Left colon (tissue), 2 donors: ENCODE data around the gene MRAP. TPM values are rescaled to one million over a fixed set of nuclear protein-coding genes. Genes with fewer than 3 reads are reported as not detected.
"Not testable (repeated sequence)": the region's sequence is repeated elsewhere in the genome, so short reads cannot be mapped to it uniquely, and the experiment has no call there.

Experiments used
- ATAC-seq: fragments of 200-7000 bp; cut with Tn5 transposase; one replicate; pipeline ENCODE4 v1.9.1; 2020; ENCODE audit warnings: mild to moderate bottlenecking, moderate library complexity
- DNase-seq, 2 donors: peaks; one replicate each; pipeline ENCODE4 v3.0.0-alpha.2; 2020
- intact Hi-C, 2 donors: fragments of 100-400 bp; cut with DNase I in 1 of 2; cut with micrococcal nuclease in 1 of 2; formaldehyde crosslinking; loops; one replicate each; pipeline versions ENCODE4 v1.11.2 to v1.14.0; 2022; cut with DNase I, micrococcal nuclease
- long read RNA-seq: library from polyadenylated mRNA; unstranded; transcript quantifications from one replicate; pipeline ENCODE4 v2.0.0, GENCODE V29; 2021
- total RNA-seq, 2 donors: library from RNA; stranded (reverse); fragmentation: NEBNext Ultra II Directional; extraction: Animal tissue kit (Norgen Biotek cat#: 25700); gene quantifications; one replicate each; pipeline ENCODE4 v1.2.1, GENCODE V29; 2021
- donor health status: DM: no; HTN: no; CAD: no.
- donor health status: DM: yes; HTN: yes; CAD: no.

The MRAP gene
- not detected for total RNA-seq
- long read RNA-seq, result 0 reads

DNA sequence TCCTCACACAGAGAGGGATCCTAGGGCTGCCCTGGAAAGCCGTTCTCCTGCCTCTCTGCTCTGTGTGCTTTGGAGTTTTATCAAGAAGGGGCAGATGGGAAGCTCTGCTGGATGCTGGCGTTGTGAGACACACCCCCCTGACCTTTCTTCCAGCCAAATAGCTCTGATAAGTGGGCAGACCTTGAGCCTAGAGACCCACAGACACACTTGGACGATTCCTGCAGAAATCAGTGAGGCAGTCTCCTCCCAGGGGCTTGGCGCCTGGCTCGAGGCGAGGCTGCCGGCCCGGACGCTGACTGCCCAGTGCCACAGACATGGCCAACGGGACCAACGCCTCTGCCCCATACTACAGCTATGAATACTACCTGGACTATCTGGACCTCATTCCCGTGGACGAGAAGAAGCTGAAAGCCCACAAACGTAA lies at the start of gene MRAP:
TSS of gene MRAP (plus strand) at position 198 of the 424 bp plus-strand sequence. CDS start at position 315, 117 bp downstream.
- DNase-seq (no peak), ATAC-seq (no peak)
- intact Hi-C loops, result no loop called here

DNA sequence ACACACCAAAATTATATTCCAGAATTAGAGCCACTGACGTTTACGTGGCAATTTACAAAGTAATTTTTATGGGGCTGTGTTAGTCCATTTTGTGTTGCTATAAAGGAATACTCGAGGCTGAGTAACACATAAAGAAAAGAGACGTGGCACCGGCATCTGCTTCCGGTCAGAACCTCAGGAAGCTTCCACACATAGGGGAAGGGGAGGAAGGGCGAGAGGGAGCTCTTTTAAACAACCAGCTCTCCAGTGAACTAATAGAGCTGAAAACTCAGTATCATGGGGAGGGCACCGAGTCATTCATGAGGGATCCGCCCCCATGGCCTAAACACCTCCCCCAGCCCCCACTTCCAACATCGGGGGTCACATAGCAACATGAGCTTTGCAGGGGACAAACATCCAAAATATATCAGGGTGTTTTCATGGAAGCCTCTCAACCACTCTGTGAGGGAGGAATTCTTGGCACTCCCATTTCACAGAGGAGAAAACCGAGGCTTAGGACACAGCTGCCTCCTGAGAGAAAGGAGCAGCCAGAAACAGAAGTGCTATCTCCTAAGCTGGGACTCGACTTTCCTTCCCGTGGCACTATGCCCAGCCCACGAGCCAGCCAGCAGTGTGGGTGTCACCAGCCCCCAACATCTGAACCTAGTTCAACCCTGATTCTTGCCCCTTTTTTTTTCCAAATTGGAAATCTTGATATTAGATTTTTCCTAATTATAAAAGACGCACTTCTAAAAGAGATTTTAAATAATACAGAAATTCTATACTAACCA lies 49.0 kb upstream of the MRAP start:
- intact Hi-C loops, result loop anchor here in 1 of 2 donors (10.0 kb wide), 1 partner anchor 385 kb away; no protein-coding TSS in a partner anchor

DNA sequence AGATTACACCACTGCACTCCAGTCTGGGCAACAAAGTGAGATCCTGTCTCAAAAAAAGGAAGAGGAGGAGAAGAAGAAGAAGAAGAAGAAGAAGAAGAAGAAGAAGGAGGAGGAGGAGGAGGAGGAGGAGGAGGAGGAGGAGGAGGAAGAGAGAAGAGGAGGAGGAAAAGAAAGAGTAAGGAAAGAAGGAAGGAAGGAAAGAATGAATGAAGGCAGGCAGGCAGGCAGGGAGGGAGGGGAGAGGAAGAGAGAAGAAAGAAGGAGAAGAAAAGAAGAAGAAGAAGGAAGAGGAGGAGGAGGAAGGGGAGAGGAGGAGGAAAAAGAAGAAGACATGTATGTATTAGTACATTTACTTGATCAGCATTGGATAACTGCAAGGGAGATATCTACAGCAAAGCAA lies 46.5 kb upstream of the MRAP start:
- intact Hi-C loops, result loop anchor here in 1 of 2 donors (10.0 kb wide), 1 partner anchor 387 kb away; no protein-coding TSS in a partner anchor
- ATAC-seq (no peak), DNase-seq (no peak)

More for the DNA sequence above, 49.0 kb upstream of the MRAP start:
- no peak for DNase-seq
- no peak for ATAC-seq

DNA sequence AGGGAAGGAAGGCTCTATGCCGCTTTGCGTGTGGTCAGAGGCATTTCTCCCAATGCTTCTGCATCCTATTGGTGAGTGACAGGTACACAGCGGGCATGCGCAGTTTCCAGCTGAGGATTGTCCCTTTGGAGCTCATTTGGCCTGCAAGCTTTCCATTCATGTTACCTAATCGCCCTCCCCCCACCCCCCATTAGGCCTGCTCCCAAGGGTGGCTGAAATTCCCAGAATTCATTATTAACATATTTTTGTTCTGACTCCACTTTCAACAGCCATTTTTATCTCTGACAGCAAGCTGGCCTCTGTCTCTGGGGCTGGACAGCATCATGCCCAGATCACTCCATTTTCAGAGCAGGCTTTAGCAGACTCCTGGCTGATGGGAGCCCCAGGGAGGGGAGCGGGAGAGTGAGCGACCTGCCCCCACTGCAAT lies 45.4 kb upstream of the MRAP start:
- DNase-seq (no peak), ATAC-seq (no peak)
- intact Hi-C loops, result loop anchor here in 1 of 2 donors (10.0 kb wide), 1 partner anchor 388 kb away; no protein-coding TSS in a partner anchor

DNA sequence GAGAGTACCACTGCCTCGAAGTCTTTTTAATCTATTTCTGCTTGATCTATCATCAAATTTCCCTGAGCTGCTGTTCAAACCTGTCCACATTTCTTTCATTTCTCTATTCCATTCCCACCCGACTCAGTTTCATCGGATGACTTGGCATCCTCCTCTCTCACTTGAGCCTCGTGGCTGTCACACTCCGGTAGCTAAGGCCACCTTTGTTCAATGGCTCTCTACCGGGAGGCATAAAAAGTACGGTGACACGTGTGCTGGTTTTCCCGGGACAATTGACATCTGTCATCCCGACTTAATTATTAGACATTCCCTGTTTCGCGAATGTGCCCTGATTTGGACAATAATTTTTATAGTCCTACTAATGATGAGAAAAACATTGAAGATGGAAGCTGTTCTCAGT lies 42.4 kb upstream of the MRAP start:
- ATAC-seq (no peak), DNase-seq (no peak)
- intact Hi-C loops, result loop anchor here (5.0 to 10.0 kb wide), 3 partner anchors 389 to 469 kb away; no protein-coding TSS in a partner anchor

DNA sequence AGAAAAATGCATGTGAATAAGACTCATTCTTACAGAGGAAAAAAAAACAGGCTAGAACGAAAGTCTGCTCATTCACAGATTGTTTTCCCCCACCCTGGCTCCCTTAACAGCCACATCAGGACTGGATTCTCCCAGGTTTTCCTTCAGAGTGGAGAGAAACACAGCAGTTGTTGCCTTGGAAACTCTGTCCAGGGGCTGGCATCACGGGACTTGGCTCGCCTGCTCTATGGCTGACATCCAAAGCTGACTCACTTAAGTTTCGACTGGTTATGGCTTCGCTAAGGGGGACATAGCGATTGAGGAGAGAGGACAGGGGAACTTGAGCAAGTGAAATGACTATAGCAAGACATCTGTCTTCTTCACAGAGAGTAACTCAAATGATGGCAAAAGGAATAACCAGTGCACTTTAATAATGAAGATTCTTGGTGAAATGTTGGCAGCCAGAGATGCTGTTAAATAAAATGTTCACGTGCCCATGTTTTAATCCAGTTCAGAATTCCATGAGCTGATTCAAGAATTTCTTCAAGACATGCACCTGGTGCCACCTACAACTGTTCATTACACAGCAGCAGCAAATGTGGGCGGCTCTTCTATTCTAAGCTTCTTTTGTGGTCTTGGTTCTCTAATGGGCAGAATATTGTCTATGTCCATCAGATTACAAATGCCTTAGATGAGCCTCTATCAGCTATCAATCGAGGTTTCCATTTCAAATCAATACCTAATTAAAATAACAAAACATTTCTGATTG lies 41.6 kb upstream of the MRAP start:
- intact Hi-C loops, result loop anchor here (5.0 to 10.0 kb wide), 3 partner anchors 390 to 470 kb away; no protein-coding TSS in a partner anchor
- ATAC-seq (no peak), DNase-seq (peak; percentile 35 to 47)

DNA sequence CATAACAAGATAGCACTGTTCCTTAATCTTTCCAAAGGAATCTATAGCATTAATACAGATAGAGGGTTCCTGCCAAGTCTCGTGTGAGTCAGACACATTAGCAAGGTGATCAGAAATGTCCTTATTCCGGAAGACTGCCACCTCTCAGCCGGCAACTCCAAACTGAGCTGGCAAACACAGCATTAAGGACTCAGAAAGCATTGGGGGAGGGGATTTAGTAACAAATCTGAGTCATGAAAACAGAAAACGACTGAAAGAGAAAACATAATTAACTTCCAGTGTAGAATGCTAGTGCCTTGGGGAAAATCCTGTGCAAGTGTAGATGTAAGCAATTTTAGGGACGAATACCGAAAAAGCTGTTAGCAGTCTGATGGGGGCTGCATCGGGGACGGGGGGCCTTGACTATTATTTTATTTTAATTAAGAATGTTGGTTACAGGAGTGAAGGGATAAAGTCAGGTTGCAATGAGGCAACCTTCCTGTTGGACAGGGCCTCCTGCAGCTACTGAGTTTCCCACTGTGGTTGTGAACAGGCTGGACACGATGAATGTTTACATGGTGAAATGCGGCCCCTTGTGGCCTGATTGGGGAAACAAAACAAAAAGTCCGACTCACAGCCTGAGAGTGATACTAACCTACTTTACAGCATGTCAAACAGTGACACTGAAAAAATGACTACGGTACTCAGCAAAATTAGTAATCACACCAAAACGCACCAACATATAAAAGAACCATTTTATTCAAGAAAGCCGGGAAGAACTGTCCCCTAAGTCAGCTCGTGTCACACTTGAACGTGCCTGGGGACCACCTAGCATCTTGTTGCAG lies 40.5 kb upstream of the MRAP start:
- peak; percentile 98 for ATAC-seq
- DNase-seq, result peak; percentile 48 to 65
- intact Hi-C loops, result loop anchor here (5.0 to 10.0 kb wide), 3 partner anchors 391 to 471 kb away; no protein-coding TSS in a partner anchor

DNA sequence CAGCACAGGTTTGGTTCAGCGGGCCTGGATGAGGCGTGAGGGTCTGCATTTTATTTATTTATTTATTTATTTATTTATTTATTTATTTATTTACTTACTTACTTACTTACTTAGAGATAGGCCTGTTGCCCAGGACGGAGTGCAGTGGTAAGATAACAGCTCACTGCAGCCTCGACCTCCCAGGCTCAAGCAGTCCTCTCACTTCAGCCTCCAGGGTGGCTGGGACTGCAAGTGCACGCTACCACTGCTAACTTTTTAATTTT lies 39.9 kb upstream of the MRAP start:
- intact Hi-C loops, result loop anchor here (5.0 to 10.0 kb wide), 3 partner anchors 391 to 471 kb away; no protein-coding TSS in a partner anchor
- DNase-seq, ATAC-seq: not testable (repeated sequence)

DNA sequence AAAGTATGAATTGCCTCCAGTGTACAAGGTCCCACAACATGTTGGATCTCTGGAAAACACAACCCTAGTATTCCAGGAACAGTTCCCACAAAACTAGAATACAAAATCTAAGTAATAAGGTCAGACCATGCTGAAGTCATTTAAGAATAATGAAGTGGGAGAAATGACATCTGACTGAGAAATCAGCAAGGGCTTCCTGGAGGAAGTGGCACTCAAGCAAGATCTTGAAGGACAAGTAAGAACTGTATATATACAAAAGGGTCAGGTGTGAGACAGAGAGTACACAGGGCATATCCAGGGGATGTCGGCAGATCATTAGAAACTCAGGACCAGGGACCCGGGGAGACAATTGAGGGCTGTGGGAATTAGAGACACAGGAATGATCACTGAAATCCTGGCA lies 38.5 kb upstream of the MRAP start:
- intact Hi-C loops, result no loop called here
- DNase-seq (no peak), ATAC-seq (no peak)

DNA sequence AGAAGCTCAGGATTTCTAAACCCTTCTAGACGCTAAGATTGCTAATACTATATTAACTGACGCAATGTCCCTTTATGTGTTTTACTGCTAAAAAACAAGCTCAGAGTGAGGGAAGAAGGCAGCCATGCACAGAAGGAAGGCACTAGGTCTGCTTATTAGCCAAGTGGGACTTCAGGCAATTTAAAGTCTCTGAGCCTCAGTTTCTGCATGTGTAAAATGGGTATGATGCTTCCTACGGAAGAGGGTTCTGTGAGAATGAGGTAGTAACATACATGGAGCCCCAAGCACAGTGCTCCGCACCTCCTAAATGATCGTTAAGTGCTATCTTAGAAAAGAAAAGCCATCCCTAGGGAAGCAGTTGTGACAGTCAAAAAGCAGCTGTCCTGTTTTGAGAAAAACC lies 36.7 kb upstream of the MRAP start:
- DNase-seq (no peak), ATAC-seq (no peak)
- intact Hi-C loops, result no loop called here

DNA sequence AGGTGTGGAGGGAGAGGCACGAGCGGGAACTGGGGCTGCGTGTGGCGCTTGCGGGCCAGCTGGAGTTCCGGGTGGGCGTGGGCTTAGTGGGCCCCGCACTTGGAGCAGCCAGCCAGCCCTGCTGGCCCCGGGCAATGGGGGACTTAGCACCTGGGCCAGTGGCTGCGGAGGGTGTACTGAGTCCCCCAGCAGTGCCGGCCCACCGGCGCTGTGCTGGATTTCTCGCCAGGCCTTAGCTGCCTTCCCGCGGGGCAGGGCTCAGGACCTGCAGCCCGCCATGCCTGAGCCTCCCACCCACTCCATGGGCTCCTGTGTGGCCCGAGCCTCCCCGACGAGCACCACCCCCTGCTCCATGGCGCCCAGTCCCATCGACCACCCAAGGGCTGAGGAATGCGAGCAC lies 33.3 kb upstream of the MRAP start:
- intact Hi-C loops, ATAC-seq, DNase-seq: not testable (repeated sequence)

DNA sequence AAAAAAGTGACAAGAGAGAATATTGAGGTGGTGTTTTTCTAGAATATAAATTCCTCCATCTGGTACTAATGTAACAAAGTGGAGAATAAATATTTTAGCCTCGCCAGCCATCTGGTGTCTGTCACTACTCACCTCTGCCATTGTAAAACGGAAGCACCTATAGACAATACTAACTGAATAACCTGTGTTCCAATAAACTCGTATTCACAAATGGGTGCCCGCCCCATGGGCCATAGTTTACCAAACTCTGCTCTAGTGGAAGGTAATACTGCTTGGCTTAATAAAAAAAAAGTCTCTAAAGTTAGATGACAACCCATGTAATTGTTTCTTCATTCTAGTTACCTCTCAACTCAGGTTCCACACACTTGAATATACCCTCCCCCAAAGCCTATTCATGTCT lies 27.9 kb upstream of the MRAP start:
- DNase-seq, result no peak
- peak; percentile 66 for ATAC-seq
- intact Hi-C loops, result no loop called here

DNA sequence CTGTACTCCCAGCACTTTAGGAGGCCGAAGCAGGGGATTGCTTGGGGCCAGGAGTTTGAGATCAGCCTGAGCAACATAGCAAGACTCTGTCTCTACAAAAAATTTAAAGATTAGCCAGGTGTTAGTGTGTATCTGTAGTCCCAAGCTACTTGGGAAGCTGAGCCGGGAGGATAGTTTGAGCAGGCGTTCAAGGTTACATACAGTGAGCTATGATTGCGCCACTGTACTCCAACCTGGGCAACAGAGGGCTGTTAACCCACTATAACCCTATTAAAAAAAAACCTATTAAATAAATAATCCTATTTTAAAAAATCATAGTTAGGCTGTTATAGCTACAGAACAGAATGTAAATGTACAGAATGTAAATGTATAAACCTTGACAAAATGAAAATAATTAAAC lies 22.0 kb upstream of the MRAP start:
- DNase-seq, result no peak
- no peak for ATAC-seq
- intact Hi-C loops, result no loop called here

DNA sequence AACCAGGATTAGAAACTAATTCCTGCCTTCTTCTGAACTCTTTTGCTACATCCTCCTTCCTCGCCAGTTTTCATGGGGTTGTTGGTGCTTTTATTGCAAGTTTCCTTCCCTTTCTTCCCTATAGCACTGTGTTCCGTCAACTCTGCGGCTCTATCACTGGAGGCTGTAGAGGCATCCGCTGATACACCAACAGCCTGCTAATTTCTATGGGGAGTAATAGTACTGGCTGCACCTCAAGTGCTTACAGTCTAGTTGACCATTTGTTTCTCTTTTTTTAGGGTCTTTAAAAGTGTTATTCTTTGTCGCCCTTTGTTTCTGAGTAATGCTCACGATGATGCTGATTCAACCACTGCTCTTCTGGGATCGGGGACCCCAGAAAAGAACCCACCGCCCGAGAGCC lies 20.6 kb upstream of the MRAP start:
- no peak for DNase-seq
- no peak for ATAC-seq
- intact Hi-C loops, result no loop called here

DNA sequence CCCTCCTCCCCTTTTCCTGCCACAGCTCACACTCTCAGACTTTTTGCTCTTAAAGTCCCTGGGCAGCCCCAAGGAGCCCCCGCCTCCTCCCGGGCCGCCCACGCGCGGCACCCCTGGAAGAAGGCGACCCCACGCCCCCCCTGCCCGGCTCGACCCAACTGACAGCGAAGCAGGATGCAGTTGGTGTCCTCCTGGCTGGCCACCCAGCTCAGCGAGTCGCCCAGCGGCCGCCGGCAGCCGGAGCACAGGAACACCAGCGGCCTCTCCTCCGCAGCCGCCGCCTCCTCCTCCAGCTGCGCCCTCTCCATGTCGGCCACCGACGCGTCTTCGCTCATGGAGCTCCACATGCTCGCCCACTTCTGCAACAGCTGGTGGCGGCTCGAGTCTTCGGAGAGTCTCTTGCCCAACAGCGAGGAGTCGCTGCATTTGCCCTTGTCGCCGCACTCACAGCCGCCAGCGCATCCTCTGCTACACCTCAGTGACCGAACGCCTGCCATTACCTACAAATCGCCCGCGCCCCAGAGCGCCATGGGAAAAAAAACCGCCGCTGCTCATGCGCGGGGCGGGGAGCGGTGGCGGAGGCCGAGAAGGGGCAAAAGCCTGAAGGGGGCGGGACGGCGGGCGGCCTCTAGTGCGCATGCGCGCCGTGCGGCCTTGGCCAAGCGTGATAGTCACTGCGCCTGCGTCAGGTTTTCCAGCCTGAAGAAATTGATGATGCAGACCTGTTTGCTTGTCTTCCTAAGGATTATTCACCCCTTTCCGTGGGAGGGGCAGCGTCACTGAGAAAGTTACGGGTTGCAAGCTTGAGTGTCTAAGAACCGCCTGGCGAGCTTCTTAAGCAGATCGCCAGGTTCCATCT lies 19.9 kb upstream of the MRAP start, which contains the start of gene MIS18A:
TSS of gene MIS18A (minus strand) at position 532 of the 859 bp plus-strand sequence. CDS start at position 497, 35 bp downstream.
- ATAC-seq (peak; percentile 97), DNase-seq (peak; percentile 91 to 96)
- intact Hi-C loops, result no loop called here

DNA sequence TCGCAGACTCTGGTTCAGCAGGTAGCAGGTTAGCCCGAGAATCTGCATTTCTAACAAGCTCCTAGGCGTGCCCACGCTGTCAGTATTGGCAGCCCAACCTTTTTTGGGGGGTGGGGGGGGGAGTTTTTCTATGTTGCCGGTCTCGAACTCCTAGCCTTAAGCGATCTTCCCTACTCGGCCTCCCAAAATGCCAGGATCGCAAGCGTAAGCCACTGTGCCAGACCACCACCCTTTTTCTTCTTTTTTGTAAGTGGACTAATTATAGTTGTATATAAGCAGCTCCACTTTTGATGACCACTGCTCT lies 19.3 kb upstream of the MRAP start:
- ATAC-seq, result no peak
- intact Hi-C loops, result no loop called here
- no peak for DNase-seq

DNA sequence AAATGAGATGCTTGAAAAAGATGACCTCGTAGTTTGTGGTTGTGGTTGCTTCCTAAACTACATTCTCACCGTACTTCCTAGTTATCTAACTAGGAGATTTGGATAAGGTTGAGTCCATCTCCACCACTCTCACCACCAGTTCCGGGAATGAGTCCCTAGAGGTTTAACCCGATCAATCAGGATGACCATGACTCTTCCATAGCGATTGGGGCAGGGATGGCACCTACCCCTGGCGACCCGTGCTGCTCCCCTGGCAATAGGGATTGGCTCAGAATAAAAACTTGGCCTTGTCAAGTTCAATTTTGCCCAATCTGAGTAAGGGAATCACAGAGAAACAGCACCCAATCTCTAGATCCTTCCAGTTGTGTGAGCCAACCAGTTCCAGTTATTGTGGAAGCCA lies 17.1 kb upstream of the MRAP start:
- no peak for DNase-seq
- intact Hi-C loops, result no loop called here
- ATAC-seq, result no peak

DNA sequence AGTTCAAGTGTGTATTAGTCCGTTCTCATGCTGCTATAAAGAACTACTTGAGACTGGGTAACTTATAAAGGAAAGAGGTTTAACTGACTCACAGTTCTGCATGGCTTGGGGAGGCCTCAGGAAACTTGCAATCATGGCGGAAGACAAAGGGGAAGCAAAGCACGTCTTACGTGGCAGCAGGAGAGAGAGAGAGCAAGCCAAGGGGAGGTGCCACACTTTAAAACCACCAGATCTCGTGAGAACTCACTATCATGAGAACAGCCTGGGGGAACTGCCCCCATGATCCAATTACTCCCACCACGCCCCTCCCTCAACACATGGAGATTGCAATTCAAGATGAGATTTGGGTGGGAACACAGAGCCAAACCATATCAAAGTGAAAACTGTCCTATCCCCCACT lies 15.7 kb upstream of the MRAP start:
- intact Hi-C loops, result no loop called here
- ATAC-seq, result no peak

More for the DNA sequence above, 15.7 kb upstream of the MRAP start:
- no peak for DNase-seq
